Measurements from ENCODE around the gene NXPE2. TPM values are rescaled to one million over a fixed set of nuclear protein-coding genes. Genes with fewer than 3 reads are reported as not detected.
"Not testable (repeated sequence)": the region's sequence is repeated elsewhere in the genome, so short reads cannot be mapped to it uniquely, and the experiment has no call there.

NXPE2 gene
- total RNA-seq (2014; rRNA removed; shearing (Covaris generic)): 0.29 TPM in 1 of 2 replicates, not detected in the other

- Histone ChIP-seq H3K27ac (peak within 1 kb of the TSS; percentile 54), H3K27me3 (replicated peaks) (no peaks in the 10 kb centered on the region), H3K9me3 (replicated peaks) (no peaks in the 10 kb centered on the region), H3K4me1 (replicated peaks) (peaks cover 14% of the 10 kb centered on the region), H3K36me3 (no peaks in the 10 kb centered on the region), H3K4me3 (no peak within 1 kb of the TSS)
- peak; percentile 34 to 62 for DNase-seq (ENCODE audit: low read depth in 1 of 2, low spot score in 2 of 2)
Observed at GRCh38 chr11:114678125-114679036, at the start of gene NXPE2. Gene NXPE2, plus strand, starts transcription at chr11:114678527. Its CDS starts 49 bp downstream, at chr11:114678576.

- DNase-seq (ENCODE audit: low read depth in 1 of 2, low spot score in 2 of 2); H3K36me3 ChIP-seq; H3K9me3 ChIP-seq (replicated peaks); H3K4me1 ChIP-seq (replicated peaks); H3K27me3 ChIP-seq (replicated peaks); H3K27ac ChIP-seq; H3K4me3 ChIP-seq: not testable (repeated sequence)
Observed at GRCh38 chr11:114631445-114631965, 46.8 kb upstream of the NXPE2 start.

GRCh38 chr11:114639440-114639839 lies 38.9 kb upstream of the NXPE2 start:
- H3K27ac ChIP-seq; H3K4me1 ChIP-seq (replicated peaks); H3K27me3 ChIP-seq (replicated peaks); H3K36me3 ChIP-seq; H3K9me3 ChIP-seq (replicated peaks); DNase-seq (ENCODE audit: low read depth in 1 of 2, low spot score in 2 of 2); H3K4me3 ChIP-seq: not testable (repeated sequence)

GRCh38 chr11:114650661-114651060 lies 27.7 kb upstream of the NXPE2 start:
- DNase-seq (ENCODE audit: low read depth in 1 of 2, low spot score in 2 of 2): no peak
- Histone ChIP-seq H3K36me3 (no peaks in the 10 kb centered on the region), H3K27me3 (replicated peaks) (no peaks in the 10 kb centered on the region)

GRCh38 chr11:114651145-114651718 lies 27.1 kb upstream of the NXPE2 start:
- no peaks in the 10 kb centered on the region for H3K9me3 ChIP-seq (replicated peaks)
- H3K27me3 ChIP-seq (replicated peaks): no peaks in the 10 kb centered on the region
- no peak for DNase-seq (ENCODE audit: low read depth in 1 of 2, low spot score in 2 of 2)
- no peaks in the 10 kb centered on the region for H3K36me3 ChIP-seq
- no peak overlapping the region for H3K27ac ChIP-seq
- no peak overlapping the region for H3K4me3 ChIP-seq
- no peaks in the 10 kb centered on the region for H3K4me1 ChIP-seq (replicated peaks)

More at GRCh38 chr11:114650661-114651060, 27.7 kb upstream of the NXPE2 start:
- Histone ChIP-seq H3K4me3 (no peak overlapping the region), H3K27ac (no peak overlapping the region), H3K9me3 (replicated peaks) (no peaks in the 10 kb centered on the region), H3K4me1 (replicated peaks) (no peaks in the 10 kb centered on the region)

GRCh38 chr11:114653148-114653547 lies 25.2 kb upstream of the NXPE2 start:
- Histone ChIP-seq H3K36me3 (no peaks in the 10 kb centered on the region), H3K27ac (no peak overlapping the region), H3K27me3 (replicated peaks) (no peaks in the 10 kb centered on the region), H3K4me3 (no peak overlapping the region), H3K4me1 (replicated peaks) (no peaks in the 10 kb centered on the region), H3K9me3 (replicated peaks) (no peaks in the 10 kb centered on the region)
- no peak for DNase-seq (ENCODE audit: low read depth in 1 of 2, low spot score in 2 of 2)

GRCh38 chr11:114664641-114665040 lies 13.7 kb upstream of the NXPE2 start:
- Histone ChIP-seq H3K4me3 (no peak overlapping the region), H3K27me3 (replicated peaks) (no peaks in the 10 kb centered on the region), H3K9me3 (replicated peaks) (no peaks in the 10 kb centered on the region), H3K4me1 (replicated peaks) (no peaks in the 10 kb centered on the region), H3K36me3 (no peaks in the 10 kb centered on the region), H3K27ac (no peak overlapping the region)
- DNase-seq (ENCODE audit: low read depth in 1 of 2, low spot score in 2 of 2): no peak

GRCh38 chr11:114666760-114667159 lies 11.6 kb upstream of the NXPE2 start:
- no peak overlapping the region for H3K27ac ChIP-seq
- DNase-seq (ENCODE audit: low read depth in 1 of 2, low spot score in 2 of 2): no peak
- no peaks in the 10 kb centered on the region for H3K36me3 ChIP-seq

GRCh38 chr11:114668109-114668508 lies 10.2 kb upstream of the NXPE2 start:
- Histone ChIP-seq H3K4me1 (replicated peaks) (no peaks in the 10 kb centered on the region), H3K36me3 (no peaks in the 10 kb centered on the region), H3K9me3 (replicated peaks) (no peaks in the 10 kb centered on the region), H3K27ac (no peak overlapping the region), H3K4me3 (no peak overlapping the region), H3K27me3 (replicated peaks) (no peaks in the 10 kb centered on the region)
- DNase-seq (ENCODE audit: low read depth in 1 of 2, low spot score in 2 of 2): no peak

More at GRCh38 chr11:114666760-114667159, 11.6 kb upstream of the NXPE2 start:
- H3K4me3 ChIP-seq: no peak overlapping the region
- H3K27me3 ChIP-seq (replicated peaks): no peaks in the 10 kb centered on the region
- no peaks in the 10 kb centered on the region for H3K9me3 ChIP-seq (replicated peaks)
- no peaks in the 10 kb centered on the region for H3K4me1 ChIP-seq (replicated peaks)

GRCh38 chr11:114673661-114674060 lies 4.7 kb upstream of the NXPE2 start:
- Histone ChIP-seq H3K9me3 (replicated peaks) (no peaks in the 10 kb centered on the region), H3K36me3 (no peaks in the 10 kb centered on the region), H3K27me3 (replicated peaks) (no peaks in the 10 kb centered on the region), H3K4me1 (replicated peaks) (peaks cover 13% of the 10 kb centered on the region), H3K4me3 (no peak overlapping the region), H3K27ac (no peak overlapping the region)
- DNase-seq (ENCODE audit: low read depth in 1 of 2, low spot score in 2 of 2): no peak

- Histone ChIP-seq H3K4me1 (replicated peaks) (peaks cover 14% of the 10 kb centered on the region), H3K27ac (no peak overlapping the region), H3K4me3 (no peak overlapping the region), H3K9me3 (replicated peaks) (no peaks in the 10 kb centered on the region), H3K27me3 (replicated peaks) (no peaks in the 10 kb centered on the region), H3K36me3 (no peaks in the 10 kb centered on the region)
- no peak for DNase-seq (ENCODE audit: low read depth in 1 of 2, low spot score in 2 of 2)
Observed at GRCh38 chr11:114679505-114679904, 1.2 kb downstream of the NXPE2 start.

GRCh38 chr11:114683007-114683406 lies 4.7 kb downstream of the NXPE2 start:
- no peak overlapping the region for H3K4me3 ChIP-seq
- no peaks in the 10 kb centered on the region for H3K27me3 ChIP-seq (replicated peaks)
- no peaks in the 10 kb centered on the region for H3K9me3 ChIP-seq (replicated peaks)
- DNase-seq (ENCODE audit: low read depth in 1 of 2, low spot score in 2 of 2): no peak
- H3K27ac ChIP-seq: no peak overlapping the region
- no peaks in the 10 kb centered on the region for H3K36me3 ChIP-seq
- H3K4me1 ChIP-seq (replicated peaks): peaks cover 5% of the 10 kb centered on the region

GRCh38 chr11:114684636-114685035 lies 6.3 kb downstream of the NXPE2 start:
- Histone ChIP-seq H3K27me3 (replicated peaks) (no peaks in the 10 kb centered on the region), H3K4me3 (no peak overlapping the region), H3K9me3 (replicated peaks) (no peaks in the 10 kb centered on the region), H3K4me1 (replicated peaks) (no peaks in the 10 kb centered on the region), H3K36me3 (no peaks in the 10 kb centered on the region), H3K27ac (no peak overlapping the region)
- no peak for DNase-seq (ENCODE audit: low read depth in 1 of 2, low spot score in 2 of 2)

- H3K4me3 ChIP-seq: no peak overlapping the region
- DNase-seq (ENCODE audit: low read depth in 1 of 2, low spot score in 2 of 2): no peak
- H3K4me1 ChIP-seq (replicated peaks): no peaks in the 10 kb centered on the region
- no peaks in the 10 kb centered on the region for H3K9me3 ChIP-seq (replicated peaks)
- H3K27ac ChIP-seq: no peak overlapping the region
- H3K36me3 ChIP-seq: no peaks in the 10 kb centered on the region
- H3K27me3 ChIP-seq (replicated peaks): no peaks in the 10 kb centered on the region
Observed at GRCh38 chr11:114685097-114685496, 6.8 kb downstream of the NXPE2 start.
